Measurements from ENCODE around the gene PRKCE. TPM values are rescaled to one million over a fixed set of nuclear protein-coding genes. Genes with fewer than 3 reads are reported as not detected.

PRKCE gene
- total and polyA plus RNA-seq, 2 of the 8 experiments (the other 6 are each of a cell fraction or from before 2014, with no cell fraction given): 0.54 to 2.1 TPM

GRCh38 chr2:46117379-46117778 lies 465.9 kb downstream of the PRKCE start:
- Histone ChIP-seq H3K4ac (replicated peaks; ENCODE audit: insufficient read length, low read depth, low read length) (no peak overlapping the region), H3K79me1 (ENCODE audit: low read depth, low read length) (no peaks in the 10 kb centered on the region), H3K56ac (replicated peaks; ENCODE audit: insufficient read length, low read depth, low read length) (no peak overlapping the region), H3K27ac (ENCODE audit: low read depth, low read length) (no peak overlapping the region), H2BK120ac (replicated peaks; ENCODE audit: low read depth, low read length) (no peak overlapping the region), H3K9ac (replicated peaks in 1 of 4; ENCODE audit: extremely low read depth in 1 of 4, low read depth in 3 of 4, low read length in 3 of 4) (no peak overlapping the region), H2BK5ac (ENCODE audit: low read depth, low read length) (no peak overlapping the region), H3K79me2 (ENCODE audit: control insufficient read depth in 1 of 2, insufficient read depth in 2 of 2, low read length in 2 of 2) (no peaks in the 10 kb centered on the region), H3K36me3 (ENCODE audit: control insufficient read depth in 2 of 4, insufficient read depth in 4 of 4, low read length in 3 of 4) (no peaks in the 10 kb centered on the region), H2BK20ac (ENCODE audit: low read length) (no peak overlapping the region), H2AK5ac (ENCODE audit: low read depth, low read length) (no peak overlapping the region), H3K23ac (ENCODE audit: insufficient read length) (no peak overlapping the region), H4K8ac (ENCODE audit: extremely low read depth, insufficient read depth, low read length) (no peak overlapping the region), H3K4me2 (ENCODE audit: insufficient read depth in 1 of 2, low read depth in 2 of 2, low read length in 2 of 2) (no peak overlapping the region), H4K20me1 (replicated peaks in 1 of 2; ENCODE audit: control insufficient read depth in 1 of 2, insufficient read depth in 2 of 2, low read length in 2 of 2) (no peaks in the 10 kb centered on the region), H3K27me3 (replicated peaks in 1 of 4; ENCODE audit: control insufficient read depth in 3 of 4, extremely low read depth in 1 of 4, insufficient read depth in 3 of 4, low read length in 3 of 4) (no peaks in the 10 kb centered on the region), H2BK15ac (ENCODE audit: low read length) (no peak overlapping the region), H2BK12ac (ENCODE audit: low read depth, low read length) (no peak overlapping the region), H3K23me2 (ENCODE audit: low read depth, low read length) (no peaks in the 10 kb centered on the region), H4K91ac (replicated peaks; ENCODE audit: insufficient read length, low read length) (no peak overlapping the region), H3K9me3 (ENCODE audit: insufficient read depth in 2 of 2, low read depth in 1 of 2, low read length in 1 of 2) (no peaks in the 10 kb centered on the region), H2AFZ (ENCODE audit: low read length) (no peak overlapping the region), H4K5ac (ENCODE audit: insufficient read length, low read depth, low read length) (no peak overlapping the region), H3K18ac (ENCODE audit: extremely low read depth, low read length) (no peak overlapping the region), H3K4me1 (replicated peaks in 1 of 4; ENCODE audit: control insufficient read depth in 3 of 4, insufficient read depth in 4 of 4, low read length in 3 of 4) (peaks cover 0 to 2% (median 0%) of the 10 kb centered on the region in 4 experiments; a peak in 2 of 7 replicates), H3K4me3 (ENCODE audit: extremely low read depth in 1 of 4, insufficient read depth in 2 of 4, low read depth in 3 of 4, low read length in 4 of 4) (no peak overlapping the region), H3K14ac (ENCODE audit: insufficient read length) (no peak overlapping the region)
- FAIRE-seq: no peak
- POLR2A ChIA-PET (ENCODE audit: partially characterized antibody): no interaction called here
- CTCF ChIA-PET (ENCODE audit: partially characterized antibody): interaction anchor here (1.1 to 1.3 kb wide), 2 partner anchors 18 to 147 kb away, joined by 3 read pairs; no protein-coding TSS in a partner anchor
- TF ChIP-seq TCF12 (IDR thresholded peaks at IDR 0.05; ENCODE audit: low read depth, low read length) (no peak), SP2 (IDR thresholded peaks at IDR 0.05; ENCODE audit: low read length) (no peak), RAD21 (IDR thresholded peaks at IDR 0.05 in 1 of 2, conservative IDR thresholded peaks at IDR 0.05 in 1 of 2; ENCODE audit: low read depth in 2 of 2, low read length in 2 of 2) (no peak), CHD1 (IDR thresholded peaks at IDR 0.05; ENCODE audit: low read depth, low read length) (no peak), MAFK (IDR thresholded peaks at IDR 0.05; ENCODE audit: low read depth, low read length) (no peak), BRCA1 (IDR thresholded peaks at IDR 0.05; ENCODE audit: low read depth, low read length) (no peak), HDAC6 (IDR thresholded peaks at IDR 0.05; ENCODE audit: low read depth, low read length) (no peak), SUZ12 (IDR thresholded peaks at IDR 0.05; ENCODE audit: low read length) (no peak)
- 92% methylated on average over 2 of the region's 2 CpGs; no CpG with 5 or more reads in 1 of the 2 experiments for WGBS, 2 experiments (ENCODE audit: extremely low coverage in 1 of 2, insufficient coverage in 1 of 2, insufficient read length in 1 of 2, insufficient replicate concordance in 2 of 2, low coverage in 1 of 2, low lambda C conversion rate in 2 of 2, missing lambda C conversion rate in 1 of 2)
- no peak for DNase-seq (ENCODE audit: low read depth in 1 of 2, low spot score in 2 of 2)
